CD4-positive, alpha-beta T cell (primary cell): ENCODE measurements around the gene MPDU1. TPM values are rescaled to one million over a fixed set of nuclear protein-coding genes. Genes with fewer than 3 reads are reported as not detected.
A peak's percentile ranks its signal among the peaks of the same experiment; 100 is the strongest.

Experiments used
- ATAC-seq: fragments of 200-7000 bp; cut with Tn5 transposase; one replicate; pipeline ENCODE4 v1.10.0; 2022; ENCODE audit warnings: mild to moderate bottlenecking; ENCODE audit not compliant: poor library complexity
- CTCF ChIA-PET: fragments of 350-600 bp; sonication (Branson Sonifier 250); formaldehyde crosslinking; loops from one replicate; lab custom pipeline; 2021; ENCODE audit warnings: antibody characterized with exemption, inconsistent platforms; lab: Charles Lee
- POLR2A ChIA-PET: fragments of 350-600 bp; sonication (Branson Sonifier 250); formaldehyde crosslinking; loops from one replicate; lab custom pipeline; 2021; ENCODE audit warnings: antibody characterized with exemption, inconsistent platforms; lab: Charles Lee
- DNase-seq, 14 experiments: peaks; one replicate each; pipeline ENCODE4 v3.0.0-alpha.2; 2013 to 2020; ENCODE audit warnings: mixed read lengths in 2 of 14
- H3K27ac ChIP-seq, 2 donors: one replicate each; pipeline versions ENCODE4 v1.5.1 to v1.7.0; 2013; ENCODE audit warnings: low read length in 2 of 2, low read depth in 1 of 2, mild to moderate bottlenecking in 1 of 2
- H3K27me3 ChIP-seq, 2 experiments: 1 replicate in 1 of 2; 2 replicates in 1 of 2; pipeline versions ENCODE4 v1.6.1 to v1.7.0; 2013; ENCODE audit warnings: low read length in 2 of 2, control low read depth in 1 of 2, mild to moderate bottlenecking in 1 of 2, moderate library complexity in 1 of 2; ENCODE audit not compliant: insufficient read depth in 2 of 2, control insufficient read depth in 1 of 2
- H3K36me3 ChIP-seq: one replicate; pipeline ENCODE4 v1.6.1; 2013; ENCODE audit warnings: low read length, control low read depth; ENCODE audit not compliant: insufficient read depth
- H3K4me1 ChIP-seq: one replicate; pipeline ENCODE4 v1.6.1; 2013; ENCODE audit warnings: low read length, control low read depth; ENCODE audit not compliant: insufficient read depth
- H3K4me3 ChIP-seq: one replicate; pipeline ENCODE4 v1.5.1; 2013; ENCODE audit warnings: mild to moderate bottlenecking, low read length, moderate library complexity
- H3K9me3 ChIP-seq, 2 experiments: 1 replicate in 1 of 2; 2 replicates in 1 of 2; pipeline versions ENCODE4 v1.6.1 to v1.7.0; 2013; ENCODE audit warnings: low read length in 2 of 2, mild to moderate bottlenecking in 2 of 2, control low read depth in 1 of 2, moderate library complexity in 1 of 2; ENCODE audit not compliant: control insufficient read depth in 1 of 2, insufficient read depth in 1 of 2
- H3K27ac Mint-ChIP-seq: one replicate; pipeline ENCODE4 v1.8.0; 2020; ENCODE audit warnings: mixed read lengths
- H3K27me3 Mint-ChIP-seq: one replicate; pipeline ENCODE4 v1.8.0; 2021; ENCODE audit warnings: mixed read lengths
- H3K36me3 Mint-ChIP-seq: one replicate; pipeline ENCODE4 v1.8.0; 2021; ENCODE audit warnings: low read depth, mixed read lengths
- H3K4me1 Mint-ChIP-seq: one replicate; pipeline ENCODE4 v1.8.0; 2021; ENCODE audit warnings: low read depth, mixed read lengths
- H3K4me3 Mint-ChIP-seq: one replicate; pipeline ENCODE4 v1.8.0; 2020; ENCODE audit warnings: mild to moderate bottlenecking, mixed read lengths
- H3K9me3 Mint-ChIP-seq: one replicate; pipeline ENCODE4 v1.8.0; 2020; ENCODE audit warnings: mixed read lengths
- CTCF ChIP-seq: fragments of 200-600 bp; IDR thresholded peaks from one replicate; pipeline ENCODE4 v1.8.0; 2022; ENCODE audit warnings: antibody characterized with exemption, mild to moderate bottlenecking
- intact Hi-C, 2 experiments: fragments of 100-400 bp; cut with DNase I in 1 of 2; cut with micrococcal nuclease in 1 of 2; formaldehyde crosslinking; loops; one replicate each; pipeline versions ENCODE4 v1.15.1 to v1.9.0; 2023 to 2025; cut with DNase I, micrococcal nuclease
- total RNA-seq, 174 experiments: library from RNA in 2 of 174; stranded (reverse) in 2 of 174; gene quantifications; one replicate each; pipeline ENCODE4 v1.2.3 and lab custom pipeline; 2021 to 2026

The MPDU1 gene
- total RNA-seq, 2 experiments from 2014 or later, result 12.0 to 12.9 TPM

GRCh38 chr17:7556627-7557026, 27.0 kb upstream of the MPDU1 start:
- no peak overlapping the region for H3K4me3 ChIP-seq
- H3K27me3 ChIP-seq, result no peaks in the 10 kb centered on the region
- intact Hi-C loops, result no loop called here
- H3K36me3 Mint-ChIP-seq, result peaks cover 20% of the 10 kb centered on the region
- no peak for ATAC-seq
- peak overlapping the region; percentile 67 for H3K27ac Mint-ChIP-seq
- H3K27ac ChIP-seq, result no peak overlapping the region
- ChIA-PET CTCF (no interaction called here), POLR2A (interaction anchor here (2.6 kb wide), 1 partner anchor 8 kb away, joined by 6 read pairs; the partner anchor contains the start of gene TNFSF12)
- peak overlapping the region; percentile 38 for H3K4me3 Mint-ChIP-seq
- peaks cover 14% of the 10 kb centered on the region for H3K36me3 ChIP-seq
- H3K9me3 Mint-ChIP-seq, result no peaks in the 10 kb centered on the region
- H3K4me1 Mint-ChIP-seq, result peaks cover 64% of the 10 kb centered on the region
- no peaks in the 10 kb centered on the region for H3K9me3 ChIP-seq
- no peaks in the 10 kb centered on the region for H3K27me3 Mint-ChIP-seq
- no peak for TF ChIP-seq CTCF
- H3K4me1 ChIP-seq, result peaks cover 85% of the 10 kb centered on the region
- DNase-seq, result no peak

- ATAC-seq (no peak), DNase-seq (no peak)
- Mint-ChIP-seq H3K4me3 (no peak overlapping the region), H3K27me3 (no peaks in the 10 kb centered on the region), H3K27ac (no peak overlapping the region), H3K9me3 (no peaks in the 10 kb centered on the region), H3K4me1 (peaks cover 60% of the 10 kb centered on the region), H3K36me3 (peaks cover 21% of the 10 kb centered on the region)
- CTCF ChIA-PET, result interaction anchor here (0.8 to 1.0 kb wide), 2 partner anchors 32 to 120 kb away, joined by 3 to 4 read pairs; no protein-coding TSS in a partner anchor
- no peak overlapping the region for H3K27ac ChIP-seq
- peaks cover 14% of the 10 kb centered on the region for H3K36me3 ChIP-seq
- POLR2A ChIA-PET, result interaction anchor here (2.6 kb wide), 1 partner anchor 8 kb away, joined by 6 read pairs; the partner anchor contains the start of gene TNFSF12
- no peaks in the 10 kb centered on the region for H3K9me3 ChIP-seq
- no peaks in the 10 kb centered on the region for H3K27me3 ChIP-seq
- TF ChIP-seq CTCF, result no peak
- H3K4me1 ChIP-seq, result peaks cover 82% of the 10 kb centered on the region
- intact Hi-C loops, result no loop called here
- no peak overlapping the region for H3K4me3 ChIP-seq
Observed at GRCh38 chr17:7557147-7557764, 26.4 kb upstream of the MPDU1 start.

GRCh38 chr17:7557775-7558543, 25.7 kb upstream of the MPDU1 start:
- Mint-ChIP-seq H3K27me3 (no peaks in the 10 kb centered on the region), H3K9me3 (no peaks in the 10 kb centered on the region), H3K27ac (peak overlapping the region; percentile 63), H3K4me1 (peaks cover 61% of the 10 kb centered on the region), H3K36me3 (peaks cover 23% of the 10 kb centered on the region), H3K4me3 (peak overlapping the region; percentile 56)
- Histone ChIP-seq H3K36me3 (peaks cover 14% of the 10 kb centered on the region), H3K9me3 (no peaks in the 10 kb centered on the region), H3K4me3 (peak overlapping the region; percentile 41), H3K4me1 (peaks cover 82% of the 10 kb centered on the region), H3K27ac (peak overlapping the region in 1 of 2 donors; percentile 3), H3K27me3 (no peaks in the 10 kb centered on the region)
- TF ChIP-seq CTCF, result no peak
- POLR2A ChIA-PET, result interaction anchor here (0.6 to 2.6 kb wide), 4 partner anchors 9 to 315 kb away, joined by 3 to 6 read pairs (median 4); partner anchors contain the start of genes MPDU1 and TNFSF12
- no peak for ATAC-seq
- intact Hi-C loops, result no loop called here
- DNase-seq, result peak in 3 of 14 experiments; percentile 29 to 63 (median 58)
- CTCF ChIA-PET, result interaction anchor here (0.8 to 1.0 kb wide), 2 partner anchors 31 to 121 kb away, joined by 3 to 4 read pairs; no protein-coding TSS in a partner anchor
